Left hindlimb (tissue), 1 donor: ENCODE measurements around the gene OOSP1.
"Not testable (repeated sequence)": the region's sequence is repeated elsewhere in the genome, so short reads cannot be mapped to it uniquely, and the experiment has no call there.

Source experiments
- DNase-seq: peaks from one replicate; pipeline ENCODE4 v3.0.0-alpha.2; 2018

The OOSP1 gene

GRCh38 chr11:59938132-59938531, at the start of gene OOSP1:
TSS of gene OOSP1 (plus strand) at chr11:59938432. CDS start at chr11:59938455, 23 bp downstream.
- no peak for DNase-seq

GRCh38 chr11:59891781-59892181, 46.5 kb upstream of the OOSP1 start:
- no peak for DNase-seq

GRCh38 chr11:59894616-59895015, 43.6 kb upstream of the OOSP1 start:
- DNase-seq, result no peak

- DNase-seq, result no peak
These were observed 40.2 kb upstream of the OOSP1 start for GRCh38 chr11:59898046-59898445.

- DNase-seq, result no peak
These were observed 39.6 kb upstream of the OOSP1 start for GRCh38 chr11:59898650-59899049.

GRCh38 chr11:59899532-59899931, 38.7 kb upstream of the OOSP1 start:
- DNase-seq, result no peak

GRCh38 chr11:59900366-59901126, 37.7 kb upstream of the OOSP1 start:
- no peak for DNase-seq

GRCh38 chr11:59901306-59901705, 36.9 kb upstream of the OOSP1 start:
- no peak for DNase-seq

GRCh38 chr11:59903569-59903968, 34.7 kb upstream of the OOSP1 start:
- DNase-seq, result not testable (repeated sequence)

GRCh38 chr11:59918480-59918879, 19.8 kb upstream of the OOSP1 start:
- no peak for DNase-seq

- DNase-seq, result no peak
These were observed 19.1 kb upstream of the OOSP1 start for GRCh38 chr11:59918987-59919589.

- DNase-seq, result no peak
These were observed 14.4 kb upstream of the OOSP1 start for GRCh38 chr11:59923813-59924212.

GRCh38 chr11:59931688-59932087, 6.5 kb upstream of the OOSP1 start:
- no peak for DNase-seq

GRCh38 chr11:59938718-59939117, 486 bp downstream of the OOSP1 start:
- no peak for DNase-seq

GRCh38 chr11:59939482-59939881, 1.2 kb downstream of the OOSP1 start:
- no peak for DNase-seq

GRCh38 chr11:59941091-59941490, 2.9 kb downstream of the OOSP1 start:
- no peak for DNase-seq

GRCh38 chr11:59943997-59944714, 5.9 kb downstream of the OOSP1 start:
- no peak for DNase-seq

- no peak for DNase-seq
These were observed 6.5 kb downstream of the OOSP1 start for GRCh38 chr11:59944720-59945119.

GRCh38 chr11:59953463-59954218, 15.4 kb downstream of the OOSP1 start:
- no peak for DNase-seq

- DNase-seq, result no peak
These were observed 16.1 kb downstream of the OOSP1 start for GRCh38 chr11:59954219-59954847.

GRCh38 chr11:59957094-59957493, 18.9 kb downstream of the OOSP1 start:
- DNase-seq, result no peak

- no peak for DNase-seq
These were observed 22.5 kb downstream of the OOSP1 start for GRCh38 chr11:59960502-59961381.
